Heart left ventricle (tissue), 13 donors: ENCODE data around the gene FGFR4.

Experiments
- POLR2A ChIP-seq, 2 donors: fragments of 450-650 bp; IDR thresholded peaks; one replicate each; pipeline ENCODE4 v1.6.1; 2017; ENCODE audit warnings: antibody characterized with exemption in 2 of 2, mild to moderate bottlenecking in 2 of 2, moderate library complexity in 2 of 2
- TF ChIP-seq, protein P1 (sequence below), 12 donors: fragments of 200-600 bp; sonication (generic) in 4 of 12; IDR thresholded peaks; one replicate each; pipeline versions ENCODE4 v1.5.0 to v1.8.0; 2018 to 2022; ENCODE audit warnings: antibody characterized with exemption in 12 of 12, mild to moderate bottlenecking in 5 of 12
- donor health status: ischemic (EF 13 %, LVEDD 7.1; RV severe dilation, severe dysfunction).
- donor health status: DM: no; HTN: yes; CAD: no.
- donor health status: DM: no; HTN: no; CAD: no.
- donor health status: ischemic (EF 25% LVEDD 6.9; RV normal size, moderate dysfunction).
- donor health status: ischemic (EF 25% LVEDD 5.7; RV mildly dilated, moderate dysfunction).
- donor health status: ischemic (EF 35%, LVEDD 5.7; RV mildly dilated, moderate dysfunction).
- donor health status: nonischemic (EF 11% LVEDD 7.7; RV severe dilation, severe dysfunction).
- donor health status: DM: yes; HTN: yes; CAD: no.
- donor health status: PGD.
- donor health status: ischemic (EF 29% LVEDD 5.4; RV normal size, mild dysfunction).
- donor health status: nonischemic (EF 23%, LVEDD 6.1; RV moderate dilation, normal function).

DNA sequence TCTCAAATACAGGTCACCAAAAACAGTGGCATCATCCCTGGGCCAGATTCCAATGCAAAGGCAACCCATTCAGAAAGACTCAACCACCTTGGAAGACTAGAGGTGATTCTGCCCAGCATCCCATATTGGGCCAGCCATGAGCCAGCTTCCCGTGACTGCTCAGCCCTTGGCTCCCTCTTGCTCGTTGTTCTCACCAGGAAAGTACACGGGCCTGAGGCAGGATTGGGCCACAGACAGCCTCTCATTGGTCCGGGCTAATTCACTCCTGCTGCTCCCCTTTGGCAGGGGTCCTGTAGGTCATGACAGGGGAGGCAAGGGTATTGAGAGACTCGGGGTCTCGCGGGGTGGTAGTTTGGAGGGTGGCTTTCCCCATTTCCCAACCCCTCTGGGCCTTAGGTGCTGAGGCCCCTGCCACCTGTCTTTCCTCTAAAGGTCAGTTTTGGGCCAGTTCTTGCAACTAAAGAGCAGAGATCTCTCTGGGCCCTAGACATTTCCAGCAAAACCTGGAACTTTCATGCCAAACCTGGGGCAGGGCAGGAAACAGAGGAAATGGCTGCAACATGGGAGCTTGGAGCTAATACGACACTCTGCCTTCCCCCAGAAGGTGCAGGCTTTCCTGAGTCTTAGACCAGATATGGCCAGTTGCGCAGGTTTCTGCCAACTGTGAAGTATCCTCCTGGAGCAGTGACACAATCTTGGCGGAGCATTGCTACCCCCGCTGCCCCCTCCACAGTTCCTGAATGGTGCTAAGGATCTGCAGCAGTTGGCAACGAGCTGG is 22.0 kb upstream of the FGFR4 start:
- TF ChIP-seq, protein P1, sequence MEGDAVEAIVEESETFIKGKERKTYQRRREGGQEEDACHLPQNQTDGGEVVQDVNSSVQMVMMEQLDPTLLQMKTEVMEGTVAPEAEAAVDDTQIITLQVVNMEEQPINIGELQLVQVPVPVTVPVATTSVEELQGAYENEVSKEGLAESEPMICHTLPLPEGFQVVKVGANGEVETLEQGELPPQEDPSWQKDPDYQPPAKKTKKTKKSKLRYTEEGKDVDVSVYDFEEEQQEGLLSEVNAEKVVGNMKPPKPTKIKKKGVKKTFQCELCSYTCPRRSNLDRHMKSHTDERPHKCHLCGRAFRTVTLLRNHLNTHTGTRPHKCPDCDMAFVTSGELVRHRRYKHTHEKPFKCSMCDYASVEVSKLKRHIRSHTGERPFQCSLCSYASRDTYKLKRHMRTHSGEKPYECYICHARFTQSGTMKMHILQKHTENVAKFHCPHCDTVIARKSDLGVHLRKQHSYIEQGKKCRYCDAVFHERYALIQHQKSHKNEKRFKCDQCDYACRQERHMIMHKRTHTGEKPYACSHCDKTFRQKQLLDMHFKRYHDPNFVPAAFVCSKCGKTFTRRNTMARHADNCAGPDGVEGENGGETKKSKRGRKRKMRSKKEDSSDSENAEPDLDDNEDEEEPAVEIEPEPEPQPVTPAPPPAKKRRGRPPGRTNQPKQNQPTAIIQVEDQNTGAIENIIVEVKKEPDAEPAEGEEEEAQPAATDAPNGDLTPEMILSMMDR (IDR thresholded peaks at IDR 0.05), result no peak
- no peak for TF ChIP-seq POLR2A (IDR thresholded peaks at IDR 0.05)
